ENCODE measurements around the gene S100P.

DNA sequence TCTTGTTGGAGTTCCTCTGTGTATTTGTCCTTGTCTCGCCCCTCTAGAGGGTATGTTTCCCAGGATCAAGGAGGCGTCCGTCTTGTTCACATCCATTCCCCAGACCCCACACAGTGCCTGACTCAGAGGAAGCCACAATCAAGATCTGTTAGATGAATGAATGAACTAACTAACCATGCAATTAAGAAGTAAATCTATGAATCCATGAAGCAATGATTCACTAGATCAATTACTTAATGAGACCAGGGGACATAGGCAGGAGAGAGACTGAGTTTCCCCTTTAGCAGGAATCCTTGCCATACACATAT, 34.2 kb downstream of the S100P start:
- TF ChIP-seq POLR2A (IDR thresholded peaks at IDR 0.05): no peak
- TF ChIP-seq CTCF (IDR thresholded peaks at IDR 0.05): no peak

Measured in ovary (tissue), 3 donors.